ENCODE results near the gene AKR1C4. TPM values are rescaled to one million over a fixed set of nuclear protein-coding genes. Genes with fewer than 3 reads are reported as not detected.
"Not testable (repeated sequence)": the region's sequence is repeated elsewhere in the genome, so short reads cannot be mapped to it uniquely, and the experiment has no call there.

The AKR1C4 gene
- total RNA-seq, 1 experiment from 2014 or later = not detected

- Histone ChIP-seq H3K27ac (ENCODE audit: low read length) (no peak overlapping the region), H3K4me2 (ENCODE audit: low read depth, low read length, poor library complexity, severe bottlenecking) (no peak overlapping the region), H3K4me1 (ENCODE audit: low read length) (no peaks in the 10 kb centered on the region), H3K4me3 (ENCODE audit: low read length) (no peak overlapping the region), H3K27me3 (ENCODE audit: low read length) (no peaks in the 10 kb centered on the region), H3K9me3 (ENCODE audit: low read length) (no peaks in the 10 kb centered on the region), H2AFZ (ENCODE audit: low read length) (no peak overlapping the region), H3K9ac (ENCODE audit: low read length) (no peak overlapping the region), H3K79me2 (ENCODE audit: low read length) (no peaks in the 10 kb centered on the region), H3K9me2 (replicated peaks; ENCODE audit: insufficient read depth, low read length) (no peaks in the 10 kb centered on the region), H3K36me3 (ENCODE audit: insufficient read depth, low read length) (no peaks in the 10 kb centered on the region), H4K20me1 (ENCODE audit: insufficient read depth, low read depth, low read length) (no peaks in the 10 kb centered on the region)
- no peak for DNase-seq
Observed at GRCh38 chr10:5211696-5212536, 15.3 kb downstream of the AKR1C4 start.

- Histone ChIP-seq H3K27ac (ENCODE audit: low read length) (no peak overlapping the region), H4K20me1 (ENCODE audit: insufficient read depth, low read depth, low read length) (no peaks in the 10 kb centered on the region), H2AFZ (ENCODE audit: low read length) (no peak overlapping the region), H3K4me1 (ENCODE audit: low read length) (no peaks in the 10 kb centered on the region), H3K79me2 (ENCODE audit: low read length) (no peaks in the 10 kb centered on the region), H3K36me3 (ENCODE audit: insufficient read depth, low read length) (no peaks in the 10 kb centered on the region), H3K27me3 (ENCODE audit: low read length) (no peaks in the 10 kb centered on the region), H3K9ac (ENCODE audit: low read length) (no peak overlapping the region), H3K9me3 (ENCODE audit: low read length) (no peaks in the 10 kb centered on the region), H3K9me2 (replicated peaks; ENCODE audit: insufficient read depth, low read length) (no peaks in the 10 kb centered on the region), H3K4me2 (ENCODE audit: low read depth, low read length, poor library complexity, severe bottlenecking) (no peak overlapping the region), H3K4me3 (ENCODE audit: low read length) (no peak overlapping the region)
- DNase-seq = no peak
Observed at GRCh38 chr10:5216801-5217200, 20.2 kb downstream of the AKR1C4 start.

- H3K9me3 ChIP-seq (ENCODE audit: low read length) = no peaks in the 10 kb centered on the region
- H3K4me1 ChIP-seq (ENCODE audit: low read length) = no peaks in the 10 kb centered on the region
- no peak for DNase-seq
- no peak overlapping the region for H3K27ac ChIP-seq (ENCODE audit: low read length)
- no peaks in the 10 kb centered on the region for H3K79me2 ChIP-seq (ENCODE audit: low read length)
- no peak overlapping the region for H3K4me3 ChIP-seq (ENCODE audit: low read length)
- H4K20me1 ChIP-seq (ENCODE audit: insufficient read depth, low read depth, low read length) = no peaks in the 10 kb centered on the region
- H3K9me2 ChIP-seq (replicated peaks; ENCODE audit: insufficient read depth, low read length) = no peaks in the 10 kb centered on the region
- H3K27me3 ChIP-seq (ENCODE audit: low read length) = no peaks in the 10 kb centered on the region
- H3K36me3 ChIP-seq (ENCODE audit: insufficient read depth, low read length) = no peaks in the 10 kb centered on the region
- H2AFZ ChIP-seq (ENCODE audit: low read length) = no peak overlapping the region
- no peak overlapping the region for H3K4me2 ChIP-seq (ENCODE audit: low read depth, low read length, poor library complexity, severe bottlenecking)
- H3K9ac ChIP-seq (ENCODE audit: low read length) = no peak overlapping the region
Observed at GRCh38 chr10:5219262-5219661, 22.6 kb downstream of the AKR1C4 start.

- DNase-seq; H3K4me1 ChIP-seq (ENCODE audit: low read length); H2AFZ ChIP-seq (ENCODE audit: low read length); H3K4me2 ChIP-seq (ENCODE audit: low read depth, low read length, poor library complexity, severe bottlenecking); H4K20me1 ChIP-seq (ENCODE audit: insufficient read depth, low read depth, low read length); H3K4me3 ChIP-seq (ENCODE audit: low read length); H3K79me2 ChIP-seq (ENCODE audit: low read length); H3K36me3 ChIP-seq (ENCODE audit: insufficient read depth, low read length); H3K9ac ChIP-seq (ENCODE audit: low read length); H3K27me3 ChIP-seq (ENCODE audit: low read length); H3K27ac ChIP-seq (ENCODE audit: low read length); H3K9me3 ChIP-seq (ENCODE audit: low read length); H3K9me2 ChIP-seq (replicated peaks; ENCODE audit: insufficient read depth, low read length): not testable (repeated sequence)
Observed at GRCh38 chr10:5222942-5223341, 26.3 kb downstream of the AKR1C4 start.

- Histone ChIP-seq H2AFZ (ENCODE audit: low read length) (no peak overlapping the region), H3K36me3 (ENCODE audit: insufficient read depth, low read length) (no peaks in the 10 kb centered on the region), H3K27ac (ENCODE audit: low read length) (no peak overlapping the region), H3K79me2 (ENCODE audit: low read length) (no peaks in the 10 kb centered on the region), H3K9me2 (replicated peaks; ENCODE audit: insufficient read depth, low read length) (no peaks in the 10 kb centered on the region), H3K9me3 (ENCODE audit: low read length) (no peaks in the 10 kb centered on the region), H3K4me3 (ENCODE audit: low read length) (no peak overlapping the region), H4K20me1 (ENCODE audit: insufficient read depth, low read depth, low read length) (no peaks in the 10 kb centered on the region), H3K4me2 (ENCODE audit: low read depth, low read length, poor library complexity, severe bottlenecking) (no peak overlapping the region), H3K9ac (ENCODE audit: low read length) (no peak overlapping the region), H3K27me3 (ENCODE audit: low read length) (no peaks in the 10 kb centered on the region), H3K4me1 (ENCODE audit: low read length) (no peaks in the 10 kb centered on the region)
- DNase-seq = no peak
Observed at GRCh38 chr10:5229019-5229418, 32.4 kb downstream of the AKR1C4 start.

GRCh38 chr10:5233324-5233723, 36.7 kb downstream of the AKR1C4 start:
- Histone ChIP-seq H3K9me2 (replicated peaks; ENCODE audit: insufficient read depth, low read length) (no peaks in the 10 kb centered on the region), H3K36me3 (ENCODE audit: insufficient read depth, low read length) (no peaks in the 10 kb centered on the region), H3K27ac (ENCODE audit: low read length) (no peak overlapping the region), H4K20me1 (ENCODE audit: insufficient read depth, low read depth, low read length) (no peaks in the 10 kb centered on the region), H3K9ac (ENCODE audit: low read length) (no peak overlapping the region), H3K4me2 (ENCODE audit: low read depth, low read length, poor library complexity, severe bottlenecking) (no peak overlapping the region), H2AFZ (ENCODE audit: low read length) (no peak overlapping the region), H3K4me1 (ENCODE audit: low read length) (no peaks in the 10 kb centered on the region), H3K9me3 (ENCODE audit: low read length) (no peaks in the 10 kb centered on the region), H3K4me3 (ENCODE audit: low read length) (no peak overlapping the region), H3K79me2 (ENCODE audit: low read length) (no peaks in the 10 kb centered on the region), H3K27me3 (ENCODE audit: low read length) (no peaks in the 10 kb centered on the region)
- no peak for DNase-seq

- no peaks in the 10 kb centered on the region for H3K4me1 ChIP-seq (ENCODE audit: low read length)
- no peaks in the 10 kb centered on the region for H4K20me1 ChIP-seq (ENCODE audit: insufficient read depth, low read depth, low read length)
- no peak overlapping the region for H2AFZ ChIP-seq (ENCODE audit: low read length)
- H3K79me2 ChIP-seq (ENCODE audit: low read length) = no peaks in the 10 kb centered on the region
- H3K27me3 ChIP-seq (ENCODE audit: low read length) = no peaks in the 10 kb centered on the region
- H3K4me2 ChIP-seq (ENCODE audit: low read depth, low read length, poor library complexity, severe bottlenecking) = no peak overlapping the region
- H3K36me3 ChIP-seq (ENCODE audit: insufficient read depth, low read length) = no peaks in the 10 kb centered on the region
- no peak overlapping the region for H3K9ac ChIP-seq (ENCODE audit: low read length)
- H3K9me2 ChIP-seq (replicated peaks; ENCODE audit: insufficient read depth, low read length) = no peaks in the 10 kb centered on the region
- H3K4me3 ChIP-seq (ENCODE audit: low read length) = no peak overlapping the region
- H3K27ac ChIP-seq (ENCODE audit: low read length) = no peak overlapping the region
- no peak for DNase-seq
- H3K9me3 ChIP-seq (ENCODE audit: low read length) = no peaks in the 10 kb centered on the region
Observed at GRCh38 chr10:5234106-5234860, 37.6 kb downstream of the AKR1C4 start.

- not testable (repeated sequence) for H2AFZ ChIP-seq (ENCODE audit: low read length); H3K27ac ChIP-seq (ENCODE audit: low read length); H3K4me2 ChIP-seq (ENCODE audit: low read depth, low read length, poor library complexity, severe bottlenecking); H3K9me3 ChIP-seq (ENCODE audit: low read length); H4K20me1 ChIP-seq (ENCODE audit: insufficient read depth, low read depth, low read length); H3K36me3 ChIP-seq (ENCODE audit: insufficient read depth, low read length); DNase-seq; H3K9ac ChIP-seq (ENCODE audit: low read length); H3K79me2 ChIP-seq (ENCODE audit: low read length); H3K4me3 ChIP-seq (ENCODE audit: low read length); H3K27me3 ChIP-seq (ENCODE audit: low read length); H3K4me1 ChIP-seq (ENCODE audit: low read length); H3K9me2 ChIP-seq (replicated peaks; ENCODE audit: insufficient read depth, low read length)
Observed at GRCh38 chr10:5237541-5237940, 40.9 kb downstream of the AKR1C4 start.

Measured in Karpas-422 (cell line).